ENCODE measurements around the gene DCP1A.
"Not testable (repeated sequence)": the region's sequence is repeated elsewhere in the genome, so short reads cannot be mapped to it uniquely, and the experiment has no call there.

The DCP1A gene

GRCh38 chr3:53329897-53330296 lies 17.4 kb downstream of the DCP1A start:
- in situ Hi-C loops (cut with MboI; ENCODE audit: low sequenced_read_pairs) = no loop called here

GRCh38 chr3:53328746-53329145 lies 18.6 kb downstream of the DCP1A start:
- in situ Hi-C loops (cut with MboI; ENCODE audit: low sequenced_read_pairs) = no loop called here

- in situ Hi-C loops (cut with MboI; ENCODE audit: low sequenced_read_pairs) = not testable (repeated sequence)
These were observed 19.4 kb downstream of the DCP1A start for GRCh38 chr3:53327986-53328385.

GRCh38 chr3:53324105-53324504 lies 23.2 kb downstream of the DCP1A start:
- in situ Hi-C loops (cut with MboI; ENCODE audit: low sequenced_read_pairs) = no loop called here

- in situ Hi-C loops (cut with MboI; ENCODE audit: low sequenced_read_pairs) = no loop called here
These were observed 26.6 kb downstream of the DCP1A start for GRCh38 chr3:53320697-53321096.

GRCh38 chr3:53318522-53318921 lies 28.8 kb downstream of the DCP1A start:
- in situ Hi-C loops (cut with MboI; ENCODE audit: low sequenced_read_pairs) = no loop called here

- in situ Hi-C loops (cut with MboI; ENCODE audit: low sequenced_read_pairs) = no loop called here
These were observed 34.5 kb downstream of the DCP1A start for GRCh38 chr3:53312832-53313231.

- in situ Hi-C loops (cut with MboI; ENCODE audit: low sequenced_read_pairs) = no loop called here
These were observed 35.5 kb downstream of the DCP1A start for GRCh38 chr3:53311882-53312281.

- in situ Hi-C loops (cut with MboI; ENCODE audit: low sequenced_read_pairs) = no loop called here
These were observed 43.4 kb downstream of the DCP1A start for GRCh38 chr3:53303957-53304356.

- in situ Hi-C loops (cut with MboI; ENCODE audit: low sequenced_read_pairs) = no loop called here
These were observed 43.8 kb downstream of the DCP1A start for GRCh38 chr3:53303549-53303948.

GRCh38 chr3:53300826-53301225 lies 46.5 kb downstream of the DCP1A start:
- in situ Hi-C loops (cut with MboI; ENCODE audit: low sequenced_read_pairs) = no loop called here

GRCh38 chr3:53299611-53300023 lies 47.7 kb downstream of the DCP1A start:
- in situ Hi-C loops (cut with MboI; ENCODE audit: low sequenced_read_pairs) = not testable (repeated sequence)

GRCh38 chr3:53295410-53295809 lies 51.9 kb downstream of the DCP1A start:
- in situ Hi-C loops (cut with MboI; ENCODE audit: low sequenced_read_pairs) = no loop called here

GRCh38 chr3:53293867-53294266 lies 53.5 kb downstream of the DCP1A start:
- in situ Hi-C loops (cut with MboI; ENCODE audit: low sequenced_read_pairs) = no loop called here

GRCh38 chr3:53288214-53288613 lies 59.1 kb downstream of the DCP1A start:
- in situ Hi-C loops (cut with MboI; ENCODE audit: low sequenced_read_pairs) = no loop called here

GRCh38 chr3:53287131-53287629 lies 60.2 kb downstream of the DCP1A start:
- in situ Hi-C loops (cut with MboI; ENCODE audit: low sequenced_read_pairs) = no loop called here

- in situ Hi-C loops (cut with MboI; ENCODE audit: low sequenced_read_pairs) = no loop called here
These were observed 60.6 kb downstream of the DCP1A start for GRCh38 chr3:53286727-53287126.

GRCh38 chr3:53282581-53282980 lies 64.8 kb downstream of the DCP1A start:
- in situ Hi-C loops (cut with MboI; ENCODE audit: low sequenced_read_pairs) = no loop called here

GRCh38 chr3:53278667-53279066 lies 68.7 kb downstream of the DCP1A start:
- in situ Hi-C loops (cut with MboI; ENCODE audit: low sequenced_read_pairs) = no loop called here

GRCh38 chr3:53274938-53275605 lies 72.3 kb downstream of the DCP1A start:
- in situ Hi-C loops (cut with MboI; ENCODE audit: low sequenced_read_pairs) = no loop called here

- in situ Hi-C loops (cut with MboI; ENCODE audit: low sequenced_read_pairs) = no loop called here
These were observed 74.1 kb downstream of the DCP1A start for GRCh38 chr3:53273146-53273670.
